ENCODE results near the gene FAM240B. TPM values are rescaled to one million over a fixed set of nuclear protein-coding genes. Genes with fewer than 3 reads are reported as not detected.
A peak's percentile ranks its signal among the peaks of the same experiment; 100 is the strongest.

Gene FAM240B
- total and polyA plus RNA-seq, 2 of the 8 experiments (the other 6 are each of a cell fraction or from before 2014, with no cell fraction given), result not detected

- H3K9me3 ChIP-seq (ENCODE audit: insufficient read depth in 2 of 2, low read depth in 1 of 2, low read length in 1 of 2), result no peaks in the 10 kb centered on the region
- no peak overlapping the region for H4K8ac ChIP-seq (ENCODE audit: extremely low read depth, insufficient read depth, low read length)
- H3K36me3 ChIP-seq (ENCODE audit: control insufficient read depth in 2 of 4, insufficient read depth in 4 of 4, low read length in 3 of 4), result no peaks in the 10 kb centered on the region
- no peaks in the 10 kb centered on the region for H3K79me2 ChIP-seq (ENCODE audit: control insufficient read depth in 1 of 2, insufficient read depth in 2 of 2, low read length in 2 of 2)
- H4K20me1 ChIP-seq (replicated peaks in 1 of 2; ENCODE audit: control insufficient read depth in 1 of 2, insufficient read depth in 2 of 2, low read length in 2 of 2), result no peaks in the 10 kb centered on the region
- 0 out of 2 replicates have a peak overlapping the region, but pooled peaks have one; percentile 1 for H3K18ac ChIP-seq (ENCODE audit: extremely low read depth, low read length)
- H3K79me1 ChIP-seq (ENCODE audit: low read depth, low read length), result no peaks in the 10 kb centered on the region
- no peak overlapping the region for H2BK20ac ChIP-seq (ENCODE audit: low read length)
- 87% methylated on average over 10 of the region's 10 CpGs; no CpG with 5 or more reads in 1 of the 2 experiments for WGBS, 2 experiments (ENCODE audit: extremely low coverage in 1 of 2, insufficient coverage in 1 of 2, insufficient read length in 1 of 2, insufficient replicate concordance in 2 of 2, low coverage in 1 of 2, low lambda C conversion rate in 2 of 2, missing lambda C conversion rate in 1 of 2)
- no peak overlapping the region for H2BK12ac ChIP-seq (ENCODE audit: low read depth, low read length)
- no peaks in the 10 kb centered on the region for H3K23me2 ChIP-seq (ENCODE audit: low read depth, low read length)
- ChIA-PET CTCF (ENCODE audit: partially characterized antibody) (interaction anchor here (1.6 kb wide), 1 partner anchor 39 kb away, joined by 4 read pairs; no protein-coding TSS in a partner anchor), POLR2A (ENCODE audit: partially characterized antibody) (no interaction called here)
- no peak overlapping the region for H2AK5ac ChIP-seq (ENCODE audit: low read depth, low read length)
- FAIRE-seq, result no peak
- H3K27ac ChIP-seq (ENCODE audit: low read depth, low read length), result no peak overlapping the region
- peak overlapping the region; percentile 65; the same call in 1 of the 2 replicates for H2BK15ac ChIP-seq (ENCODE audit: low read length)
- H4K5ac ChIP-seq (ENCODE audit: insufficient read length, low read depth, low read length), result no peak overlapping the region
- peak overlapping the region; percentile 2 for H2BK120ac ChIP-seq (replicated peaks; ENCODE audit: low read depth, low read length)
- no peak overlapping the region for H3K9ac ChIP-seq (replicated peaks in 1 of 4; ENCODE audit: extremely low read depth in 1 of 4, low read depth in 3 of 4, low read length in 3 of 4)
- H3K4me3 ChIP-seq (ENCODE audit: extremely low read depth in 1 of 4, insufficient read depth in 2 of 4, low read depth in 3 of 4, low read length in 4 of 4), result no peak overlapping the region
- no peak overlapping the region for H2BK5ac ChIP-seq (ENCODE audit: low read depth, low read length)
- H3K14ac ChIP-seq (ENCODE audit: insufficient read length), result no peak overlapping the region
- no peak overlapping the region for H3K4ac ChIP-seq (replicated peaks; ENCODE audit: insufficient read length, low read depth, low read length)
- H3K23ac ChIP-seq (ENCODE audit: insufficient read length), result no peak overlapping the region
- no peak for DNase-seq (ENCODE audit: low read depth in 1 of 2, low spot score in 2 of 2)
- H3K4me2 ChIP-seq (ENCODE audit: insufficient read depth in 1 of 2, low read depth in 2 of 2, low read length in 2 of 2), result no peak overlapping the region
- peaks cover 4 to 10% (median 6%) of the 10 kb centered on the region in 4 experiments; a peak in 5 of 7 replicates for H3K4me1 ChIP-seq (replicated peaks in 1 of 4; ENCODE audit: control insufficient read depth in 3 of 4, insufficient read depth in 4 of 4, low read length in 3 of 4)
- no peaks in the 10 kb centered on the region for H3K27me3 ChIP-seq (replicated peaks in 1 of 4; ENCODE audit: control insufficient read depth in 3 of 4, extremely low read depth in 1 of 4, insufficient read depth in 3 of 4, low read length in 3 of 4)
- peak overlapping the region; percentile 20 for H4K91ac ChIP-seq (replicated peaks; ENCODE audit: insufficient read length, low read length)
- no peak overlapping the region for H2AFZ ChIP-seq (ENCODE audit: low read length)
- H3K56ac ChIP-seq (replicated peaks; ENCODE audit: insufficient read length, low read depth, low read length), result no peak overlapping the region
- TF ChIP-seq ASH2L (IDR thresholded peaks at IDR 0.05; ENCODE audit: low read length) (no peak), POLR2A (IDR thresholded peaks at IDR 0.05; ENCODE audit: control extremely low read depth in 1 of 2, low read depth in 2 of 2, low read length in 2 of 2) (no peak), CTBP2 (IDR thresholded peaks at IDR 0.05; ENCODE audit: borderline replicate concordance, insufficient read depth, insufficient read length, low read length) (no peak), KDM4A (IDR thresholded peaks at IDR 0.05; ENCODE audit: low read depth, low read length, severe bottlenecking) (no peak), POLR2AphosphoS5 (IDR thresholded peaks at IDR 0.05; ENCODE audit: low read depth, low read length) (no peak), GTF2F1 (IDR thresholded peaks at IDR 0.05; ENCODE audit: borderline replicate concordance, low read depth, low read length) (no peak), HDAC6 (IDR thresholded peaks at IDR 0.05; ENCODE audit: low read depth, low read length) (no peak), EZH2 (IDR thresholded peaks at IDR 0.05; ENCODE audit: low read depth, low read length, severe bottlenecking) (no peak), NRF1 (IDR thresholded peaks at IDR 0.05; ENCODE audit: low read depth, low read length) (no peak), BACH1 (IDR thresholded peaks at IDR 0.05; ENCODE audit: low read length) (no peak), SP2 (IDR thresholded peaks at IDR 0.05; ENCODE audit: low read length) (no peak), TBP (IDR thresholded peaks at IDR 0.05; ENCODE audit: low read depth, low read length) (no peak), SP4 (IDR thresholded peaks at IDR 0.05; ENCODE audit: low read length) (no peak)
These were observed 51.0 kb downstream of the FAM240B start for GRCh38 chr9:38668791-38669466.

Data from H1 (cell line).